GM12801 (cell line): ENCODE data around the gene TENM4.

ENCODE experiments used
- CTCF ChIP-seq: IDR thresholded peaks from one replicate; pipeline ENCODE4 v1.5.1; 2011; ENCODE audit warnings: control low read depth; ENCODE audit not compliant: insufficient read length; ENCODE audit errors: extremely low read depth

Gene TENM4

GRCh38 chr11:79363256-79363655 is 77.6 kb downstream of the TENM4 start:
- no peak for TF ChIP-seq CTCF

- no peak for TF ChIP-seq CTCF
Observed at GRCh38 chr11:79362821-79363220, 78.0 kb downstream of the TENM4 start.

- no peak for TF ChIP-seq CTCF
Observed at GRCh38 chr11:79362206-79362757, 78.5 kb downstream of the TENM4 start.

- TF ChIP-seq CTCF = no peak
Observed at GRCh38 chr11:79358258-79358657, 82.6 kb downstream of the TENM4 start.

GRCh38 chr11:79353706-79354105 is 87.1 kb downstream of the TENM4 start:
- no peak for TF ChIP-seq CTCF

- TF ChIP-seq CTCF = no peak
Observed at GRCh38 chr11:79352349-79352703, 88.5 kb downstream of the TENM4 start.

GRCh38 chr11:79348976-79349682 is 91.7 kb downstream of the TENM4 start:
- no peak for TF ChIP-seq CTCF
